ENCODE data around the gene CFAP97D2. TPM values are rescaled to one million over a fixed set of nuclear protein-coding genes. Genes with fewer than 3 reads are reported as not detected.

Gene CFAP97D2
- polyA plus RNA-seq, 1 of the 3 experiments (the other 2 are of a cell fraction), result not detected

GRCh38 chr13:114161644-114162532, 17.2 kb upstream of the CFAP97D2 start:
- no peak for DNase-seq
- Histone ChIP-seq H3K27ac (ENCODE audit: low read depth in 2 of 2, low read length in 1 of 2) (no peak overlapping the region), H4K20me1 (ENCODE audit: insufficient read depth) (no peaks in the 10 kb centered on the region), H3K9ac (no peak overlapping the region), H3K9me3 (no peaks in the 10 kb centered on the region), H2AFZ (ENCODE audit: low read depth) (no peak overlapping the region), H3K9me2 (no peaks in the 10 kb centered on the region), H3K4me2 (no peak overlapping the region), H3K36me3 (replicated peaks in 1 of 2; ENCODE audit: control insufficient read depth in 1 of 2, insufficient read depth in 2 of 2, low read length in 1 of 2) (no peaks in the 10 kb centered on the region), H3F3A (replicated peaks; ENCODE audit: insufficient read depth) (no peaks in the 10 kb centered on the region), H3K4me3 (ENCODE audit: low read depth in 2 of 2, low read length in 1 of 2) (no peak overlapping the region), H3K79me2 (ENCODE audit: insufficient read depth) (no peaks in the 10 kb centered on the region), H3K27me3 (ENCODE audit: insufficient read depth) (no peaks in the 10 kb centered on the region), H3K4me1 (ENCODE audit: control insufficient read depth in 1 of 2, insufficient read depth in 2 of 2, low read depth in 1 of 2, low read length in 1 of 2) (peaks cover 0 to 17% of the 10 kb centered on the region in 2 experiments; a peak in 1 of 4 replicates)
- TF ChIP-seq SMC3 (IDR thresholded peaks at IDR 0.05; ENCODE audit: low read depth, low read length) (no peak), ZBTB33 (IDR thresholded peaks at IDR 0.05; ENCODE audit: borderline replicate concordance, low read depth) (no peak), TEAD4 (IDR thresholded peaks at IDR 0.05; ENCODE audit: borderline replicate concordance, insufficient read depth) (no peak), REST (IDR thresholded peaks at IDR 0.05; ENCODE audit: low read depth, low read length) (no peak), RFX5 (IDR thresholded peaks at IDR 0.05; ENCODE audit: low read length) (no peak), USF1 (IDR thresholded peaks at IDR 0.05; ENCODE audit: borderline replicate concordance, low read depth) (no peak), CTCF (IDR thresholded peaks at IDR 0.05) (no peak), NRF1 (IDR thresholded peaks at IDR 0.05; ENCODE audit: low read depth, low read length) (no peak), PBX3 (IDR thresholded peaks at IDR 0.05) (no peak), TAF1 (IDR thresholded peaks at IDR 0.05; ENCODE audit: borderline replicate concordance, low read depth, low read length) (no peak), MXI1 (IDR thresholded peaks at IDR 0.05; ENCODE audit: low read depth, low read length) (no peak), RCOR1 (IDR thresholded peaks at IDR 0.05; ENCODE audit: low read length) (no peak), IRF3 (IDR thresholded peaks at IDR 0.05; ENCODE audit: low read depth, low read length) (no peak), JUND (IDR thresholded peaks at IDR 0.05) (no peak), EZH2phosphoT487 (IDR thresholded peaks at IDR 0.05; ENCODE audit: borderline replicate concordance, low read depth) (no peak), POLR2AphosphoS5 (IDR thresholded peaks at IDR 0.05; ENCODE audit: low read depth, low read length) (no peak)
- ChIA-PET CTCF (interaction anchor here (1.4 to 1.5 kb wide), 2 partner anchors 14 to 64 kb away, joined by 3 read pairs; no protein-coding TSS in a partner anchor), POLR2A (interaction anchor here (0.6 kb wide), 1 partner anchor 158 kb away, joined by 3 read pairs; no protein-coding TSS in a partner anchor)
- 76% methylated on average over 30 of the region's 32 CpGs for WGBS (ENCODE audit: low lambda C conversion rate)
